Suprapubic skin (tissue), 4 donors: Measurements from ENCODE around the gene MAN2B2. TPM values are rescaled to one million over a fixed set of nuclear protein-coding genes. Genes with fewer than 3 reads are reported as not detected.

Experiments used
- DNase-seq, 2 donors: peaks; one replicate each; pipeline ENCODE4 v3.0.0-alpha.2; 2019; ENCODE audit warnings: low spot score in 2 of 2
- H3K27ac ChIP-seq: fragments of 200-600 bp; sonication (generic); one replicate; pipeline ENCODE4 v1.5.1; 2019
- H3K27me3 ChIP-seq: fragments of 200-600 bp; sonication (generic); one replicate; pipeline ENCODE4 v1.5.1; 2019
- H3K36me3 ChIP-seq: fragments of 200-600 bp; sonication (generic); one replicate; pipeline ENCODE4 v1.5.1; 2019
- H3K4me1 ChIP-seq: fragments of 200-600 bp; sonication (generic); one replicate; pipeline ENCODE4 v1.5.1; 2019
- H3K4me3 ChIP-seq: fragments of 200-600 bp; sonication (generic); one replicate; pipeline ENCODE4 v1.5.1; 2019; ENCODE audit warnings: mild to moderate bottlenecking
- H3K9me3 ChIP-seq: fragments of 200-600 bp; sonication (generic); one replicate; pipeline ENCODE4 v1.5.1; 2019
- EP300 ChIP-seq: sonication (generic); formaldehyde crosslinking; IDR thresholded peaks from one replicate; pipeline ENCODE4 v1.6.1; 2017; ENCODE audit warnings: antibody characterized with exemption
- POLR2A ChIP-seq, 2 donors: fragments of 450-650 bp; IDR thresholded peaks; one replicate each; pipeline ENCODE4 v1.6.1; 2017; ENCODE audit warnings: antibody characterized with exemption in 2 of 2, mild to moderate bottlenecking in 2 of 2, moderate library complexity in 2 of 2
- POLR2AphosphoS5 ChIP-seq, 3 donors: sonication (generic); formaldehyde crosslinking; IDR thresholded peaks; one replicate each; pipeline ENCODE4 v1.6.1; 2017; ENCODE audit warnings: antibody characterized with exemption in 3 of 3
- WGBS: methylation state at CpG from one replicate; pipeline ENCODE4 v1.1.5; 2018; 5-methylcytosine and 5-hydroxymethylcytosine counted together
- total RNA-seq, 4 donors: library from RNA; depleted of rRNA; stranded (reverse); fragments of >200 nt; gene quantifications; one replicate each; pipeline ENCODE4 v1.1.0, GENCODE V29; 2016
- TF ChIP-seq, protein P1 (sequence below), 2 donors: fragments of 200-600 bp in 1 of 2; fragments of 450-650 bp in 1 of 2; sonication (generic) in 1 of 2; IDR thresholded peaks; one replicate each; pipeline ENCODE4 v1.5.1; 2016 to 2019; ENCODE audit warnings: antibody characterized with exemption in 2 of 2, mild to moderate bottlenecking in 1 of 2, moderate library complexity in 1 of 2

MAN2B2 gene
- total RNA-seq, 4 donors from 2014 or later = 19.6 to 27.9 (median 25.2) TPM

DNA sequence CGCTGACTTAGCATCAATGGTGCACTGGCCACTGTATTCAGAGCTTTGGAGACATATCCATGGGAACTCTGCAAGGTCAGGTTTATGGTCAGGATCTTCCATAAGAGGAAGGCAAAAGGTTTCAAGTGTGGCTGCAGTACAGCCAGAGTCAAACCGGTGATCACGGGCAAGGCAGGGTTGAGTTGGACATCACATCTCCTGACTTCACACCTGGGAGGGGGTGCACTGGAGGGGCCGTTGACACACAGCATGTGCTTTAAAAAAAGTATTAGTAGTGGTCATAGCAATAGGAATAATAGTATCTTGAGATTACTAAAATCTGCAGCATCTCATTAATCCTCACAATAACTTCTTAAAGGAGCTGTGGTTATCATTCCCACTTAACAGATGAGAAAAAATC lies 28.9 kb upstream of the MAN2B2 start:
- WGBS = 84% methylated on average over 4 of the region's 4 CpGs
- no peaks in the 10 kb centered on the region for H3K36me3 ChIP-seq
- H3K4me1 ChIP-seq = no peaks in the 10 kb centered on the region
- no peaks in the 10 kb centered on the region for H3K9me3 ChIP-seq
- TF ChIP-seq, protein P1, sequence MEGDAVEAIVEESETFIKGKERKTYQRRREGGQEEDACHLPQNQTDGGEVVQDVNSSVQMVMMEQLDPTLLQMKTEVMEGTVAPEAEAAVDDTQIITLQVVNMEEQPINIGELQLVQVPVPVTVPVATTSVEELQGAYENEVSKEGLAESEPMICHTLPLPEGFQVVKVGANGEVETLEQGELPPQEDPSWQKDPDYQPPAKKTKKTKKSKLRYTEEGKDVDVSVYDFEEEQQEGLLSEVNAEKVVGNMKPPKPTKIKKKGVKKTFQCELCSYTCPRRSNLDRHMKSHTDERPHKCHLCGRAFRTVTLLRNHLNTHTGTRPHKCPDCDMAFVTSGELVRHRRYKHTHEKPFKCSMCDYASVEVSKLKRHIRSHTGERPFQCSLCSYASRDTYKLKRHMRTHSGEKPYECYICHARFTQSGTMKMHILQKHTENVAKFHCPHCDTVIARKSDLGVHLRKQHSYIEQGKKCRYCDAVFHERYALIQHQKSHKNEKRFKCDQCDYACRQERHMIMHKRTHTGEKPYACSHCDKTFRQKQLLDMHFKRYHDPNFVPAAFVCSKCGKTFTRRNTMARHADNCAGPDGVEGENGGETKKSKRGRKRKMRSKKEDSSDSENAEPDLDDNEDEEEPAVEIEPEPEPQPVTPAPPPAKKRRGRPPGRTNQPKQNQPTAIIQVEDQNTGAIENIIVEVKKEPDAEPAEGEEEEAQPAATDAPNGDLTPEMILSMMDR (IDR thresholded peaks at IDR 0.05) = no peak
- TF ChIP-seq POLR2AphosphoS5 (IDR thresholded peaks at IDR 0.05) (no peak), POLR2A (IDR thresholded peaks at IDR 0.05) (no peak), EP300 (no peak)
- no peak for DNase-seq
- no peak overlapping the region for H3K4me3 ChIP-seq
- H3K27me3 ChIP-seq = peaks cover 34% of the 10 kb centered on the region
- no peak overlapping the region for H3K27ac ChIP-seq

DNA sequence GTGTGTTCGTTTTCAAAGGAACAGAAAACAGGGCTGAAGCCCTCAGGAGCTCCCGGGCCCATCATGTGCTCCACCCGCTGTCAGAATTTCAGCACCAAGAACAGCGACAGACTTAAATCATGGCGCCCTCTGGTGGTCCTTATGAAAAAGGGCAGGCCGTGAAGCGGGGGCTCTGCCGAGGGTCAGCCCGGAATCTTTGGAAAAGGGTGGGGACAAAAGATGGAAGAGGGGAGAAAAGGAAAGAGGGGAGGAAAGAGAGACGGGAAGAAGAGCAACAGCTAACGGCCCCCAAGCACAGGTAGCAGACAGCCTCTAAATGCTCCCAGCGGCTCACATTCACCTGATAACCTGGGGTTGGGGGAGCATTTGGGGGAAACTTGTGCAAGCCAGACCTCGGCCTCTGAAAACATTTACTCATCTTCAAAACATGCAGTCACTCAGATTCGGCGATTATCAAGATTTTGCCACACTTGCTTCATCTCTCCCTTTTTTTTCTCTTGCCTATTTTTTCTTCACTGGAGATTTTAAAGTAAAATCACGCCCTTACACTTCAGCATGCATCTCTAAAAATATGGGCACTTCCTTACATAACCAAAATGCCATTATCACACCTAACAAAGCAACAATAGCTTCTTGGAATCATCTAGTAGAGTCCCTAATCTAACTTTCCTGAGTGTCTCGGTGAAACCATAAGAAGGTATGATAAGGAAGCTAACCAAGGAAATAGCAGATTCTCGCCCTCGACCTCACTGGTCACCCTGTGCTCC lies 28.1 kb upstream of the MAN2B2 start:
- no peak for DNase-seq
- Histone ChIP-seq H3K36me3 (no peaks in the 10 kb centered on the region), H3K27me3 (peaks cover 39% of the 10 kb centered on the region), H3K4me3 (no peak overlapping the region), H3K9me3 (no peaks in the 10 kb centered on the region), H3K4me1 (no peaks in the 10 kb centered on the region), H3K27ac (no peak overlapping the region)
- 29% methylated on average over 18 of the region's 19 CpGs for WGBS
- no peak for TF ChIP-seq POLR2A (IDR thresholded peaks at IDR 0.05)
- TF ChIP-seq, protein P1 (IDR thresholded peaks at IDR 0.05) = peak; percentile 64 to 79
- TF ChIP-seq EP300 = no peak
- no peak for TF ChIP-seq POLR2AphosphoS5 (IDR thresholded peaks at IDR 0.05)

DNA sequence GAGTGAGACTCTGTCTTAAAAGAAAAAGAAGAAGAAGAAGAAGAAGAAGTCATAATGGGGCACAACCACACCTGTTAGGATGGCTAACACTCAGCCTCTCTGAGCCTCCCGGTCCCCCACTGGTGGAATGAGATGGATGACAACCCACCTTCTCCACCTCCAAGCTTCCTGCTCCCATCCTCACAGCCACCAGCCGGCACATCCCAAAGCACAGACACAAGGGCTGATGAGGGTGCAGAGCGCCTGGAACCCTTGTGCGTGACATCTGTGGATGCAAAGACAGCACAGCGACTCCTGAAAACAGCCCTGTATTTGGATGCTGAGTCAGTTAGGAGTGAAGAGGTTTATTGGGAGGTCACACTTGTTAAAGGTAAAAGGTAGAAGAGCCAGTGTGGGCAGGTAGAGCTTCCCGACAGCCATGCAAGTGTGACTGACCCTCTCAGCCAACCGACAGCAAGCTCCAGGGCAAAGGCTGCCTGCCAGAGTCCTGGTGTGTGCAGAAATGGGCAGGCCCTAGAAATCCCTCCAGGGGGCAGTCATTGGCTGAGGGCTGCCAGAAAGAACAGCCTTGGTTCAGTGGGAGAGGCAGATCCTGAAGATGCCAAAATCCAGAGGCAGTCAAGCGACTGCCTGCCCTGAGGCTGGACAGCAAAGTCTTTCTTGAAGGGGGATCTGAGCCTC lies 26.6 kb upstream of the MAN2B2 start:
- peaks cover 51% of the 10 kb centered on the region for H3K27me3 ChIP-seq
- 56% methylated on average over 8 of the region's 8 CpGs for WGBS

DNA sequence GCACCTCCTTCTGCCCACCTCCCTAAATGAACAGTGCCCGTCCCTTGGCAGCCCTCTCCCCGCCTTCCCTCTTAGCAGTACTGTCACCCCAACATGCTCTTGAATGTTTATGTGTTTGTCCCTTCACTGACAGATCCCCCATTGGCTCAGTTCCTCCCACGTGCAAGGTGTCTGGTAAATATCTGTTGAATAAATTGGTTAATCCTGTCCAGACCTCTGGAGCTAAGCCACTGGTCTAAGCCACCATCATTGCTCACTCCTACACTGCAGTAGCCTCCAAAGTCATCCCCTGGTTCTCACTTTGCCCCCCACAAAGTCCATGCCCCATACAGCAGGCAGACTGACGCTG lies 26.1 kb upstream of the MAN2B2 start:
- H3K9me3 ChIP-seq = no peaks in the 10 kb centered on the region
- H3K4me3 ChIP-seq = no peak overlapping the region
- no peak for DNase-seq
- peaks cover 55% of the 10 kb centered on the region for H3K27me3 ChIP-seq
- no peak overlapping the region for H3K27ac ChIP-seq
- H3K36me3 ChIP-seq = no peaks in the 10 kb centered on the region
- 53% methylated on average over 4 of the region's 4 CpGs for WGBS
- H3K4me1 ChIP-seq = no peaks in the 10 kb centered on the region
- TF ChIP-seq, protein P1 (IDR thresholded peaks at IDR 0.05) = no peak
- TF ChIP-seq POLR2A (IDR thresholded peaks at IDR 0.05) (no peak), POLR2AphosphoS5 (IDR thresholded peaks at IDR 0.05) (no peak), EP300 (no peak)

More for the DNA sequence above, 26.6 kb upstream of the MAN2B2 start:
- Histone ChIP-seq H3K9me3 (no peaks in the 10 kb centered on the region), H3K36me3 (no peaks in the 10 kb centered on the region), H3K4me3 (no peak overlapping the region), H3K4me1 (no peaks in the 10 kb centered on the region), H3K27ac (no peak overlapping the region)
- no peak for DNase-seq
- TF ChIP-seq POLR2AphosphoS5 (IDR thresholded peaks at IDR 0.05) (no peak), POLR2A (IDR thresholded peaks at IDR 0.05) (no peak), EP300 (no peak)
- TF ChIP-seq, protein P1 (IDR thresholded peaks at IDR 0.05) = no peak

DNA sequence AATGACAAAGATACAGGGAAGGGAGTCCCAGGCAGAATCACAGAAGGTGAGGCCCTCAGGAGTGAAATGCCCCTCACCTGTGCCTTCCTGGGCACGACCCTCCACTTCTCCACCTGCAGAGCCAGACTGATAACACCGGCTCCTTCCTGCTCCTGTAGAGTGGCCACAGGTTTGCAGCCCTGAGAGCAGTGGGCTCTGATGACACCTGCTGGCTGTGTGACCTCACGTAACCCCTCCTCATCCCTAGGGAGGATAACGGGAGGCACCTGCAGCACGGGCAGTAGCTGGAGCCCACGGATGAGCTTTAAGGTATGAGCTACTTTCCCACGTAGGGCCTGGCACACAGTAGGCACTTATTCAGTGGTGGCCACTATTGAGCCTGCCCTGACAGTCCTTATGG lies 25.5 kb upstream of the MAN2B2 start:
- H3K27me3 ChIP-seq = peaks cover 51% of the 10 kb centered on the region
- no peaks in the 10 kb centered on the region for H3K36me3 ChIP-seq
- TF ChIP-seq, protein P1 (IDR thresholded peaks at IDR 0.05) = no peak
- TF ChIP-seq EP300 (no peak), POLR2AphosphoS5 (IDR thresholded peaks at IDR 0.05) (no peak), POLR2A (IDR thresholded peaks at IDR 0.05) (no peak)
- H3K9me3 ChIP-seq = no peaks in the 10 kb centered on the region
- no peak overlapping the region for H3K4me3 ChIP-seq
- no peak overlapping the region for H3K27ac ChIP-seq
- DNase-seq = no peak
- H3K4me1 ChIP-seq = no peaks in the 10 kb centered on the region
- WGBS = 55% methylated on average over 3 of the region's 7 CpGs
